SH-SY5Y (cell line): ENCODE data around the gene C1orf174.

Experiments used
- GATA2 ChIP-seq: IDR thresholded peaks from 2 replicates; pipeline ENCODE4 v1.6.1; 2011; ENCODE audit warnings: mild to moderate bottlenecking, low read depth, low read length
- GATA3 ChIP-seq: IDR thresholded peaks from 2 replicates; pipeline ENCODE4 v1.6.1; 2011; ENCODE audit warnings: low read depth, mild to moderate bottlenecking, low read length, moderate library complexity

DNA sequence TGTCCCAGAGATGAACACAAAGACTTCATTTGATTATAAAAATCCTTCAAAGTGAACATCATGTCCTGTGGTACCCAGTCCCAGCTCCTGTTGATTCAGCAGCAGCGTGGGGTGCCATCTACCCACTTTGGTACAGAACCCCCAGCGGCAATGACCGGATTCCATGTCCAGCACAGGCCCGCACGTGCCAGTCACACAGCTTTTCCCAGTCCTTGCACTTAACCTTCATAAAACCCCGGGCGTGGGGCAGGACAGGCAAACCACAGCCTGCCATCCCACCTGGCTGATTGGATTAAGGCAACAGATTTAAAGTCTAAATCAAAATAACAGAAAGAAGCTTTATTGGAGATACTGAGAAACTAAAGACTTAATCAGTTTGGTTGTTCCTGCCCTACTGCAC lies 58.6 kb downstream of the C1orf174 start:
- TF ChIP-seq GATA2 = no peak
- no peak for TF ChIP-seq GATA3
